HCT116 (cell line): ENCODE measurements around the gene KICS2.

Experiments
- ATF3 ChIP-seq: IDR thresholded peaks from 2 replicates; pipeline ENCODE4 v1.6.1; 2012
- CTCF ChIP-seq, 3 experiments: fragments of 200-600 bp in 1 of 3; sonication (generic) in 1 of 3; IDR thresholded peaks in 2 of 3; conservative IDR thresholded peaks in 1 of 3; 2 replicates each; pipeline ENCODE4 v1.5.1; 2012 to 2017; ENCODE audit warnings: low read depth in 2 of 3, low read length in 2 of 3, antibody characterized with exemption in 1 of 3, borderline replicate concordance in 1 of 3, control low read depth in 1 of 3, mild to moderate bottlenecking in 1 of 3, mixed read lengths in 1 of 3, mixed run types in 1 of 3, moderate library complexity in 1 of 3; ENCODE audit not compliant: insufficient read depth in 1 of 3
- EGR1 ChIP-seq: IDR thresholded peaks from 2 replicates; pipeline ENCODE4 v1.6.1; 2012; ENCODE audit warnings: low read depth
- EZH2 ChIP-seq: fragments of 200-600 bp; sonication (generic); IDR thresholded peaks from 2 replicates; pipeline ENCODE4 v1.6.1; 2017; ENCODE audit warnings: antibody characterized with exemption, mixed run types
- EZH2phosphoT487 ChIP-seq: fragments of 200-600 bp; IDR thresholded peaks from 2 replicates; pipeline ENCODE4 v1.6.1; 2018; ENCODE audit warnings: antibody characterized with exemption, borderline replicate concordance
- POLR2A ChIP-seq: IDR thresholded peaks from 2 replicates; pipeline ENCODE4 v1.7.0; 2011; ENCODE audit warnings: borderline replicate concordance; ENCODE audit not compliant: insufficient read depth, insufficient read length; ENCODE audit errors: extremely low read depth
- RAD21 ChIP-seq: IDR thresholded peaks from 2 replicates; pipeline ENCODE4 v1.6.1; 2012; ENCODE audit warnings: low read depth, mild to moderate bottlenecking
- REST ChIP-seq: IDR thresholded peaks from 2 replicates; pipeline ENCODE4 v1.6.1; 2012; ENCODE audit warnings: low read depth
- SIN3A ChIP-seq: IDR thresholded peaks from 2 replicates; pipeline ENCODE4 v1.6.1; 2012; ENCODE audit warnings: low read depth
- YY1 ChIP-seq: IDR thresholded peaks from 2 replicates; pipeline ENCODE4 v1.6.1; 2011; ENCODE audit warnings: low read length, low read depth, moderate library complexity, mild to moderate bottlenecking; ENCODE audit not compliant: insufficient replicate concordance; ENCODE audit errors: extremely low read depth

- TF ChIP-seq CTCF (IDR thresholded peaks at IDR 0.05 in 2 of 3, conservative IDR thresholded peaks at IDR 0.05 in 1 of 3; ENCODE audit: borderline replicate concordance in 1 of 3, insufficient read depth in 1 of 3, low read depth in 2 of 3, low read length in 2 of 3) (no peak), EGR1 (no peak), RAD21 (no peak), REST (no peak), POLR2A (no peak), EZH2phosphoT487 (no peak), EZH2 (no peak), SIN3A (no peak), ATF3 (no peak), YY1 (no peak)
Measured at GRCh38 chr12:64194333-64195149, 27.6 kb downstream of the KICS2 start.
